GM21528 (cell line): Measurements from ENCODE around the gene MUTYH.
"Not testable (repeated sequence)": the region's sequence is repeated elsewhere in the genome, so short reads cannot be mapped to it uniquely, and the experiment has no call there.

Experiments used
- ATAC-seq: cut with Tn5 transposase; IDR thresholded peaks from one replicate; pipeline ENCODE4 v1.9.1; 2021; ENCODE audit warnings: mild to moderate bottlenecking, moderate library complexity; ENCODE audit not compliant: unreplicated experiment, low FRiP score

Gene MUTYH

GRCh38 chr1:45325851-45326506 is 14.3 kb downstream of the MUTYH start:
- no peak for ATAC-seq

GRCh38 chr1:45322486-45323040 is 17.7 kb downstream of the MUTYH start:
- ATAC-seq = no peak

- no peak for ATAC-seq
Observed at GRCh38 chr1:45321444-45321843, 18.8 kb downstream of the MUTYH start.

- no peak for ATAC-seq
Observed at GRCh38 chr1:45319761-45320160, 20.5 kb downstream of the MUTYH start.

GRCh38 chr1:45317166-45317565 is 23.1 kb downstream of the MUTYH start:
- no peak for ATAC-seq

GRCh38 chr1:45314266-45314665 is 26.0 kb downstream of the MUTYH start:
- ATAC-seq = no peak

GRCh38 chr1:45306905-45307304 is 33.3 kb downstream of the MUTYH start:
- no peak for ATAC-seq

GRCh38 chr1:45306319-45306718 is 33.9 kb downstream of the MUTYH start:
- ATAC-seq = no peak

GRCh38 chr1:45305231-45305630 is 35.0 kb downstream of the MUTYH start:
- ATAC-seq = no peak

- peak; percentile 10 for ATAC-seq
Observed at GRCh38 chr1:45304311-45305081, 35.7 kb downstream of the MUTYH start.

- peak; percentile 72 for ATAC-seq
Observed at GRCh38 chr1:45303520-45304310, 36.5 kb downstream of the MUTYH start.

GRCh38 chr1:45302505-45303150 is 37.6 kb downstream of the MUTYH start:
- ATAC-seq = no peak

GRCh38 chr1:45300669-45300997 is 39.6 kb downstream of the MUTYH start:
- no peak for ATAC-seq

GRCh38 chr1:45299981-45300668 is 40.1 kb downstream of the MUTYH start:
- ATAC-seq = no peak

GRCh38 chr1:45299296-45299695 is 40.9 kb downstream of the MUTYH start:
- no peak for ATAC-seq

GRCh38 chr1:45297666-45298356 is 42.4 kb downstream of the MUTYH start:
- no peak for ATAC-seq

GRCh38 chr1:45291716-45292115 is 48.5 kb downstream of the MUTYH start:
- no peak for ATAC-seq

- ATAC-seq = not testable (repeated sequence)
Observed at GRCh38 chr1:45291002-45291401, 49.2 kb downstream of the MUTYH start.

- ATAC-seq = not testable (repeated sequence)
Observed at GRCh38 chr1:45286521-45286920, 53.7 kb downstream of the MUTYH start.
